Mesendoderm (in vitro differentiated cells): Measurements from ENCODE around the gene PNMA8C.

Source experiments
- DNase-seq: peaks from one replicate; pipeline ENCODE4 v3.0.0; 2013
- H2AK5ac ChIP-seq: 2 replicates; pipeline ENCODE4 v1.6.1; 2013; ENCODE audit warnings: low read length, inconsistent platforms
- H2BK120ac ChIP-seq: 2 replicates; pipeline ENCODE4 v1.6.1; 2013; ENCODE audit warnings: low read depth, mild to moderate bottlenecking, low read length, moderate library complexity, mixed read lengths
- H2BK15ac ChIP-seq: replicated peaks from 2 replicates; pipeline ENCODE4 v1.6.1; 2013; ENCODE audit warnings: low read depth, mild to moderate bottlenecking, moderate library complexity
- H2BK5ac ChIP-seq: 2 replicates; pipeline ENCODE4 v1.6.1; 2013; ENCODE audit warnings: low read length, inconsistent platforms
- H3K18ac ChIP-seq: 2 replicates; pipeline ENCODE4 v1.6.1; 2013; ENCODE audit warnings: mild to moderate bottlenecking, low read length, mixed read lengths
- H3K23ac ChIP-seq: one replicate; pipeline ENCODE4 v1.6.1; 2013; ENCODE audit warnings: low read length
- H3K27ac ChIP-seq: 2 replicates; pipeline ENCODE4 v1.5.1; 2013; ENCODE audit warnings: low read depth, mild to moderate bottlenecking, inconsistent platforms, low read length, moderate library complexity
- H3K27me3 ChIP-seq: 2 replicates; pipeline ENCODE4 v1.6.1; 2013; ENCODE audit warnings: low read length, control low read depth, mild to moderate bottlenecking, inconsistent platforms; ENCODE audit not compliant: insufficient read depth, poor library complexity
- H3K36me3 ChIP-seq: 2 replicates; pipeline ENCODE4 v1.6.1; 2013; ENCODE audit warnings: low read length, inconsistent platforms; ENCODE audit not compliant: control insufficient read depth, insufficient read depth
- H3K4ac ChIP-seq: one replicate; pipeline ENCODE4 v1.6.1; 2013; ENCODE audit warnings: low read depth, mild to moderate bottlenecking, low read length, moderate library complexity
- H3K4me1 ChIP-seq: 2 replicates; pipeline ENCODE4 v1.6.1; 2013; ENCODE audit warnings: low read depth, low read length, inconsistent platforms; ENCODE audit not compliant: control insufficient read depth
- H3K4me2 ChIP-seq: 2 replicates; pipeline ENCODE4 v1.6.1; 2013; ENCODE audit warnings: low read length
- H3K4me3 ChIP-seq: 2 replicates; pipeline ENCODE4 v1.5.1; 2013; ENCODE audit warnings: mild to moderate bottlenecking, low read length
- H3K56ac ChIP-seq: one replicate; pipeline ENCODE4 v1.6.1; 2013; ENCODE audit warnings: low read length
- H3K79me1 ChIP-seq: 2 replicates; pipeline ENCODE4 v1.6.1; 2013; ENCODE audit warnings: low read length, inconsistent platforms
- H3K79me2 ChIP-seq: 2 replicates; pipeline ENCODE4 v1.6.1; 2013; ENCODE audit warnings: mild to moderate bottlenecking, low read length; ENCODE audit not compliant: control insufficient read depth, insufficient read depth
- H3K9ac ChIP-seq: 2 replicates; pipeline ENCODE4 v1.6.1; 2013; ENCODE audit warnings: low read length, inconsistent platforms
- H4K5ac ChIP-seq: one replicate; pipeline ENCODE4 v1.6.1; 2013; ENCODE audit warnings: low read length
- H4K8ac ChIP-seq: one replicate; pipeline ENCODE4 v1.6.1; 2013; ENCODE audit warnings: low read depth, mild to moderate bottlenecking, control low read depth, low read length, moderate library complexity
- WGBS: extraction: QIAGEN DNeasy Blood & Tissue Kit; methylation state at CpG from one replicate; pipeline ENCODE4 v1.1.7; 2013; ENCODE audit warnings: low lambda C conversion rate, missing lambda C conversion rate; ENCODE audit not compliant: insufficient coverage; ENCODE audit errors: extremely low coverage; 5-methylcytosine and 5-hydroxymethylcytosine counted together

Gene PNMA8C

DNA sequence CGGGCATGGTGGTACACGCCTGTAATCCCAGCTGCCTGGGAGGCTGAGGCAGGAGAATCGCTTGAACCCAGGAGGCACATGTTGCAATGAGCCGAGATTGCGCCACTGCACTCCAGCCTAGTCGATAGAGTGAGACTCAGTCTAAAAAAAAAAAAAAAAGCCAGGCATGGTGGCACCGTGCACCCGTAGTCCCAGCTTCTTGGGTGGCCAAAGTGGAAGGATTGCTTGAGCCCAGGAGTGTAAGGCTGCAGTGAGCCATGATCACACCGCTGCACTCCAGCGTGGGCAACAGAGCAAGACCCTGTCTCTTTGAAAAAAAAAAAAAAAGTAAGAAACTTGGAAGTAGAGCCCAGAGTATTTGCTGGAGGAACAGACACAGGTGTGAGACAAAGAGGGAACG, 43.1 kb downstream of the PNMA8C start:
- Histone ChIP-seq H3K56ac (no peak overlapping the region), H3K79me2 (no peaks in the 10 kb centered on the region), H2BK5ac (no peak overlapping the region), H3K27me3 (no peaks in the 10 kb centered on the region), H3K4me1 (no peaks in the 10 kb centered on the region), H3K9ac (no peak overlapping the region), H3K23ac (no peak overlapping the region), H3K18ac (no peak overlapping the region), H3K27ac (no peak overlapping the region), H2AK5ac (no peak overlapping the region), H3K36me3 (peaks cover 18% of the 10 kb centered on the region), H2BK15ac (no peak overlapping the region), H3K4ac (no peak overlapping the region), H3K79me1 (peaks cover 2% of the 10 kb centered on the region), H3K4me2 (no peak overlapping the region), H4K5ac (no peak overlapping the region), H2BK120ac (no peak overlapping the region), H3K4me3 (no peak overlapping the region), H4K8ac (no peak overlapping the region)
- WGBS = no CpG with 5 or more reads among the region's 11 CpGs
- no peak for DNase-seq

DNA sequence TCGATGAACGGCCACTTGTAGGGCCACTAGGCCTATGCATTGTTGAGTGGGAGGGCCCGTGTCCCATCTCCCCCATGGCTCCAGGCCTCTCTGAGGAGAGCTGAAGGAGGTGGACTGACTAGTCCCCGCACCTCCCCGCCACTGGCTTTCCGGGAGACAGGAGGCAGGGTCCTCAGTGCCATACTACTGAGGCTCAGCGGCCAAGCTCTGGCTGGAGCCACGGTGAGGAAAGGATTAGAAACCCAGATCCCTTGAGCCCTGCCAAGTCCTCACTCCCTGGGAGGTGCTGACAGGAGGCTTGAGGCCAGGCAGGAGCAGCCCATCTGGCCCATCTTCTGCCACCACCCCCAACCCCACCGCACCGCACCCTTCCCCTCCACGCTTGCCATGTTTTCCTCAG, 44.3 kb downstream of the PNMA8C start:
- Histone ChIP-seq H2AK5ac (no peak overlapping the region), H3K18ac (no peak overlapping the region), H3K4me3 (no peak overlapping the region), H3K4me2 (no peak overlapping the region), H2BK15ac (no peak overlapping the region), H3K27ac (no peak overlapping the region), H3K4me1 (no peaks in the 10 kb centered on the region), H3K79me1 (peaks cover 2% of the 10 kb centered on the region), H3K36me3 (peaks cover 12% of the 10 kb centered on the region), H3K79me2 (no peaks in the 10 kb centered on the region), H4K8ac (no peak overlapping the region), H3K4ac (no peak overlapping the region), H2BK120ac (no peak overlapping the region), H3K9ac (no peak overlapping the region), H3K23ac (no peak overlapping the region), H3K27me3 (no peaks in the 10 kb centered on the region), H2BK5ac (no peak overlapping the region), H4K5ac (no peak overlapping the region), H3K56ac (no peak overlapping the region)
- no CpG with 5 or more reads among the region's 11 CpGs for WGBS
- no peak for DNase-seq

DNA sequence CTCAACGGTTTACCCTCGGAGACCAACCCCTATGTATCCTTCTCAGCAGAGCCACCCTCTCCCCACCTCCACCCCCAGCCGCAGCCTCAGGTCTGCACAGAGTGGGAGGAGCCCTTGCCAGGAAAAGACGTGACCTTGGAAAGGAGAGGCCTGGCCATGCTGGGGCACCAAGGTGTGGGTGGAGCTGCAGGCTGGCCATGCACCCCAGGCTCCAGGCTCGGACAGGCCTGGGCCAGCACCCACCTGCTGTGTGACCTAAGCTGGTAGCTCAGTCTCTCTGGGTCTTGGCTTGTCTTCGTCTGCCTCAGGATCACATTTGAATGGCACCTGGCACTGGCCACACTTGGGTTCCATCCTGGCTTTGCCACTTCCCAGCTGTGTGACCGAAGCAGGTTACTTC, 44.9 kb downstream of the PNMA8C start:
- no peak overlapping the region for H2BK15ac ChIP-seq
- H3K23ac ChIP-seq = no peak overlapping the region
- no peak overlapping the region for H2AK5ac ChIP-seq
- no peaks in the 10 kb centered on the region for H3K27me3 ChIP-seq
- H3K79me1 ChIP-seq = peaks cover 2% of the 10 kb centered on the region
- no peak overlapping the region for H3K56ac ChIP-seq
- no peak overlapping the region for H3K18ac ChIP-seq
- H3K27ac ChIP-seq = no peak overlapping the region
- H4K5ac ChIP-seq = no peak overlapping the region
- H3K4me3 ChIP-seq = no peak overlapping the region
- no peak overlapping the region for H4K8ac ChIP-seq
- H2BK120ac ChIP-seq = no peak overlapping the region
- H2BK5ac ChIP-seq = no peak overlapping the region
- no peak overlapping the region for H3K9ac ChIP-seq
- no CpG with 5 or more reads among the region's 7 CpGs for WGBS
- DNase-seq = no peak
- no peak overlapping the region for H3K4ac ChIP-seq
- H3K79me2 ChIP-seq = no peaks in the 10 kb centered on the region
- H3K4me2 ChIP-seq = no peak overlapping the region
- peaks cover 12% of the 10 kb centered on the region for H3K36me3 ChIP-seq
- no peaks in the 10 kb centered on the region for H3K4me1 ChIP-seq

DNA sequence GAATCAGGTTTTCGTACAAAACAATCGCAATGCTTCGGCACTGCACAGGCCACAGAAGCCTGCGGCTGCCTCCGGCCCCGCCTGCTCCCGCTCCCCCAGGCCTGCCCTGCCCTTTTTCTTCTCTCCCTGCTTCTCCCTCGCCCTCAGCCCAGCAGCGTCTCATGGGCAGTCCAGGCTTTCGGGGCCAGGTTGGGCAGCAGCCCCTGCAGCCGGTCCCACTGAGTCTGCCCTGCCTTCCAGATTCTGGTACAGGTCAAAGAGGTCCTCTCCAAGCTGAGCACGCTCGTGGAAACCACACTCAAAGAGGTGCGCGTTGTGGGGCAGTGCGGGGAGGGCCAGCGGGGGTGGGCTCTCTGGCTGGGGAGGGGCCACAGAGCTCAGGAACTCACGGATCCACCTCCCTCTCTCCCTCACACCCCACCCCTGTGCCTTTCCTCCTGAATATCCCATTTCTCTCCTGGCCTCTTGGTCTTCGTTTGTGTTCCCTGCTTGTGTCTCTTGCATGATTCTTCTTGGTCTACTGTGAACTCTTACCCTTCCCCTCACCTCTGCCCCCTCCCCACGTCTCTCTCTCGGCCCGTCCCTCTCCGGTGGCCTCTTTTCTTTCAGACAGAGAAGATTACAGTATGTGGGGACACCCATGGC, 45.4 kb downstream of the PNMA8C start:
- Histone ChIP-seq H4K5ac (no peak overlapping the region), H2BK5ac (no peak overlapping the region), H3K27ac (no peak overlapping the region), H3K18ac (no peak overlapping the region), H3K79me2 (no peaks in the 10 kb centered on the region), H3K36me3 (peaks cover 7% of the 10 kb centered on the region), H2AK5ac (no peak overlapping the region), H3K27me3 (no peaks in the 10 kb centered on the region), H3K4me2 (no peak overlapping the region), H3K79me1 (peaks cover 2% of the 10 kb centered on the region), H3K56ac (no peak overlapping the region), H3K4ac (no peak overlapping the region), H3K4me1 (no peaks in the 10 kb centered on the region), H3K23ac (no peak overlapping the region), H3K9ac (no peak overlapping the region), H3K4me3 (no peak overlapping the region), H4K8ac (no peak overlapping the region), H2BK120ac (no peak overlapping the region), H2BK15ac (no peak overlapping the region)
- WGBS = no CpG with 5 or more reads among the region's 23 CpGs
- DNase-seq = no peak

DNA sequence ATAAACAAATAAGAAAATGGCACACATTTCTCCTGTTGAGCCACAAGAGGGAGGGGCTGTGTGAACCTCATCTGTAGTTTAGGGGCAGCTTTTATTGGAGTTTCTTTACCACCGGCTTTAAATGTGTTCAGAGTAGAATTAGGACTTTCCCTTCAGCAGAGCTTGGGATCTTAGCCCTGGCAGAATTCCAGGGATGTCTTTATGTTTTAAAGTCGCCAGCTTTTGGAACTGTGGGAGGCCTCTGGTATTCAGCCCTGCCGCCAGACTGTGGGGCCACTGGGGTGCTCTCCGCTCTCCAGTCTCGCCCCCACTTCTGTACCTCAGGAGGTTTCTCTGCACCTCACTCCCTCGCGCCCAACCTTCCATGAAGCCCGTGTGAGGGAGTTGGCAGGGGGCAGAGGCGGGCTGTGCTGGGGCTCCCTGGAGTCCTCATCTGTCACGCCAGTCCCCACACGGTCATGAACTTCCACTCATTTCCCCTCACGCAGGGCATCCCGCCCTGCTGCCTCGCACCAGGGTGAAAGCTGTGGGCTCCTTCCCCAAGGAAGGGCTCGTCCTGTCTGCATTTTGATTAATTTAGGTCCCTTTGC, 46.9 kb downstream of the PNMA8C start:
- Histone ChIP-seq H3K27me3 (no peaks in the 10 kb centered on the region), H2BK5ac (no peak overlapping the region), H2BK15ac (no peak overlapping the region), H3K79me2 (no peaks in the 10 kb centered on the region), H3K36me3 (peaks cover 9% of the 10 kb centered on the region), H3K56ac (no peak overlapping the region), H3K4me1 (no peaks in the 10 kb centered on the region), H3K4ac (no peak overlapping the region), H3K18ac (no peak overlapping the region), H3K27ac (no peak overlapping the region), H3K79me1 (peaks cover 2% of the 10 kb centered on the region), H3K23ac (no peak overlapping the region), H2AK5ac (no peak overlapping the region), H3K4me2 (no peak overlapping the region), H2BK120ac (no peak overlapping the region), H4K5ac (no peak overlapping the region), H4K8ac (no peak overlapping the region), H3K4me3 (no peak overlapping the region), H3K9ac (no peak overlapping the region)
- WGBS = no CpG with 5 or more reads among the region's 15 CpGs
- DNase-seq = no peak

DNA sequence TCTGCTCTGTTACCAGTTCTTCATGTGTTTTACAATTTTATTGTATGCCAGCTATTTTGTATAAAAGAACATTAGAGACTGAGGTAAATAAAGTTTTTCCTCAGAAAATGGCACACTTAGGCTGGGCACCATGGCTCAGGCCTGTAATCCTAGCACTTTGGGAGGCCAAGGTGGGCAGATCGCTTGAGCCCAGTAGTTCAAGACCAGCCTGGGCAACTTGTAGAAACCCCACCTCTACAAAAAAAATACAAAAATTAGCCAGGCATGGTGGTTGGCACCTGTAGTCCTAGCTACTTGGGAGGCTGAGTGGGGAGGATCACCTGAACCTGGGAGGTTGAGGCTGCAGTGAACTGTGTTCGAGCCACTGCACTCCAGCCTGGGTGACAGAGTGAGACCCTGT, 47.4 kb downstream of the PNMA8C start:
- Histone ChIP-seq H4K8ac (no peak overlapping the region), H3K18ac (no peak overlapping the region), H3K36me3 (peaks cover 8% of the 10 kb centered on the region), H3K4me1 (no peaks in the 10 kb centered on the region), H3K27me3 (no peaks in the 10 kb centered on the region), H2BK15ac (no peak overlapping the region), H2BK120ac (no peak overlapping the region), H3K27ac (no peak overlapping the region), H2BK5ac (no peak overlapping the region), H3K23ac (no peak overlapping the region), H3K79me1 (peaks cover 3% of the 10 kb centered on the region), H3K56ac (no peak overlapping the region), H3K4ac (no peak overlapping the region), H2AK5ac (no peak overlapping the region), H3K4me2 (no peak overlapping the region), H4K5ac (no peak overlapping the region), H3K9ac (no peak overlapping the region), H3K4me3 (no peak overlapping the region), H3K79me2 (no peaks in the 10 kb centered on the region)
- no CpG with 5 or more reads among the region's 2 CpGs for WGBS
- DNase-seq = no peak
